Erythroblast (primary cell): Measurements from ENCODE around the gene SNCAIP.

ENCODE experiments used
- GATA1 ChIP-seq: IDR thresholded peaks from 2 replicates; pipeline ENCODE4 v1.6.1; 2011; ENCODE audit warnings: low read depth, mild to moderate bottlenecking, control low read depth, low read length, moderate library complexity
- POLR2A ChIP-seq: IDR thresholded peaks from 2 replicates; pipeline ENCODE4 v1.6.1; 2011; ENCODE audit warnings: mild to moderate bottlenecking, low read length

DNA sequence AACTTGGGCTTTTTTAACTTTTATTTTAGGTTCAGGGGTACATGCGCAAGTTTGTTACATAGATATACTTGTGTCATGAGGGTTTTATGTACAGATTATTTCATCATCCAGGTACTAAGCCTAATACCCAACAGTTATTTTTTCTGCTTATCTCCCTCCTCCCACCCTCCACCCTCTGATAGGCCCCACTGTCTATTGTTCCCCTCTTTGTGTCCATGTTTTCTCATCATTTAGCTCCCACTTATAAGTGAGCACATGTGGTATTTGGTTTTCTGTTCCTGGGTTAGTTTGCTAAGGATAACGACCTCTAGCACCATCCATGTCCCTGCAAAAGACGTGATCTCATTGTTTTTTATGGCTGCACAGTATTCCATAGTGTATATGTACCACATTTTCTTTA lies 172.1 kb downstream of the SNCAIP start:
- TF ChIP-seq POLR2A, result no peak
- no peak for TF ChIP-seq GATA1
